Body of pancreas (tissue), 4 donors: Measurements from ENCODE around the gene TMEM250.

ENCODE experiments used
- POLR2A ChIP-seq, 3 donors: fragments of 450-650 bp; IDR thresholded peaks; one replicate each; pipeline ENCODE4 v1.6.1; 2016; ENCODE audit warnings: antibody characterized with exemption in 3 of 3, mild to moderate bottlenecking in 2 of 3
- TF ChIP-seq, protein P1 (sequence below), 7 experiments: fragments of 450-650 bp in 4 of 7; fragments of 200-600 bp in 3 of 7; sonication (generic) in 3 of 7; IDR thresholded peaks; one replicate each; pipeline ENCODE4 v1.5.1; 2016 to 2019; ENCODE audit warnings: antibody characterized with exemption in 7 of 7

DNA sequence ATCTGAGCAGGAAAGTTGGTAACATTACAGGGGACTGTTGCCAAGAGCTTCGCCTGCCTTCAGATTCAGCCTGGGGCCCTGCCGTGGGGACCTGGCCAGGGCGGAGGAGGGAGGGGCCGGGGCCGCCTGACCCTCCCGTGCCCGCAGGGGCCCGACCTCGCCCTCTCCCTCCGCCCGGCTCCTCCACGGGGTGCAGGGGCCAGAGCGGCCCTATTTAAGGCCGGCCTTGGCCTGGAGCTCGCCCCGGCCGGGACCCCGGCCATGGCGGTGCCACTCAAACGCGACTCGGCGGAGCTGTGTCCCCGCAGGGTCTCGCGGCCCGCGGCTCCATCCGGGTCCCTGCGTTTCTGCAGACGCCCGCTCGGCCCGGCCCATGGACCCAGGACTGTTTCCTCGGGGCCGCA lies 757 bp downstream of the TMEM250 start:
- TF ChIP-seq, protein P1, sequence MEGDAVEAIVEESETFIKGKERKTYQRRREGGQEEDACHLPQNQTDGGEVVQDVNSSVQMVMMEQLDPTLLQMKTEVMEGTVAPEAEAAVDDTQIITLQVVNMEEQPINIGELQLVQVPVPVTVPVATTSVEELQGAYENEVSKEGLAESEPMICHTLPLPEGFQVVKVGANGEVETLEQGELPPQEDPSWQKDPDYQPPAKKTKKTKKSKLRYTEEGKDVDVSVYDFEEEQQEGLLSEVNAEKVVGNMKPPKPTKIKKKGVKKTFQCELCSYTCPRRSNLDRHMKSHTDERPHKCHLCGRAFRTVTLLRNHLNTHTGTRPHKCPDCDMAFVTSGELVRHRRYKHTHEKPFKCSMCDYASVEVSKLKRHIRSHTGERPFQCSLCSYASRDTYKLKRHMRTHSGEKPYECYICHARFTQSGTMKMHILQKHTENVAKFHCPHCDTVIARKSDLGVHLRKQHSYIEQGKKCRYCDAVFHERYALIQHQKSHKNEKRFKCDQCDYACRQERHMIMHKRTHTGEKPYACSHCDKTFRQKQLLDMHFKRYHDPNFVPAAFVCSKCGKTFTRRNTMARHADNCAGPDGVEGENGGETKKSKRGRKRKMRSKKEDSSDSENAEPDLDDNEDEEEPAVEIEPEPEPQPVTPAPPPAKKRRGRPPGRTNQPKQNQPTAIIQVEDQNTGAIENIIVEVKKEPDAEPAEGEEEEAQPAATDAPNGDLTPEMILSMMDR (IDR thresholded peaks at IDR 0.05) = no peak
- TF ChIP-seq POLR2A (IDR thresholded peaks at IDR 0.05) = no peak
